GM23338 (cell line): ENCODE data around the gene ZNF511.
A peak's percentile ranks its signal among the peaks of the same experiment; 100 is the strongest.

Experiments
- CREB1 ChIP-seq: fragments of 250-450 bp; sonication (Bioruptor Pico); IDR thresholded peaks from 2 replicates; pipeline ENCODE4 v1.5.0; 2020; ENCODE audit warnings: low read depth, mild to moderate bottlenecking, moderate library complexity
- CTCF ChIP-seq, 2 experiments: fragments of 200-600 bp in 1 of 2; sonication (generic) in 1 of 2; conservative IDR thresholded peaks; 2 replicates each; pipeline versions ENCODE4 v1.5.1 to v1.6.1; 2016 to 2017; ENCODE audit warnings: antibody characterized with exemption in 2 of 2, low read depth in 2 of 2, mild to moderate bottlenecking in 2 of 2, moderate library complexity in 1 of 2
- ETS1 ChIP-seq: IDR thresholded peaks from 2 replicates; pipeline ENCODE4 v1.6.1; 2016; ENCODE audit warnings: antibody characterized with exemption
- EZH2 ChIP-seq: fragments of 200-600 bp; sonication (generic); IDR thresholded peaks from one replicate; pipeline ENCODE4 v1.8.0; 2017; ENCODE audit warnings: antibody characterized with exemption, mild to moderate bottlenecking, low read depth; ENCODE audit not compliant: unreplicated experiment
- EZH2phosphoT487 ChIP-seq: fragments of 200-600 bp; sonication (generic); IDR thresholded peaks from one replicate; pipeline ENCODE4 v1.8.1; 2018; ENCODE audit warnings: antibody characterized with exemption; ENCODE audit not compliant: unreplicated experiment
- JUNB ChIP-seq: IDR thresholded peaks from one replicate; pipeline ENCODE4 v1.6.1; 2016; ENCODE audit warnings: antibody characterized with exemption; ENCODE audit not compliant: unreplicated experiment
- NANOG ChIP-seq: IDR thresholded peaks from 2 replicates; pipeline ENCODE4 v1.6.1; 2016; ENCODE audit warnings: antibody characterized with exemption, borderline replicate concordance
- POLR2AphosphoS5 ChIP-seq: IDR thresholded peaks from 2 replicates; pipeline ENCODE4 v1.6.1; 2016; ENCODE audit warnings: antibody characterized with exemption, low read depth
- REST ChIP-seq: IDR thresholded peaks from one replicate; pipeline ENCODE4 v1.6.1; 2018; ENCODE audit warnings: antibody characterized with exemption; ENCODE audit not compliant: unreplicated experiment
- STAT1 ChIP-seq: IDR thresholded peaks from one replicate; pipeline ENCODE4 v1.6.1; 2016; ENCODE audit warnings: antibody characterized with exemption; ENCODE audit not compliant: unreplicated experiment

GRCh38 chr10:133261726-133262325, 46.9 kb upstream of the ZNF511 start:
- TF ChIP-seq CTCF (conservative IDR thresholded peaks at IDR 0.05; ENCODE audit: low read depth in 2 of 2) = no peak
- TF ChIP-seq EZH2phosphoT487 = no peak
- TF ChIP-seq POLR2AphosphoS5 = peak; percentile 70
- no peak for TF ChIP-seq REST
- no peak for TF ChIP-seq EZH2
- no peak for TF ChIP-seq STAT1
- no peak for TF ChIP-seq JUNB
- TF ChIP-seq ETS1 = no peak
- TF ChIP-seq CREB1 (CRISPR knock-in tag) = no peak
- TF ChIP-seq NANOG = no peak
